Gastrocnemius medialis (tissue), 4 donors: ENCODE results near the gene PAPOLG. TPM values are rescaled to one million over a fixed set of nuclear protein-coding genes. Genes with fewer than 3 reads are reported as not detected.
"Not testable (repeated sequence)": the region's sequence is repeated elsewhere in the genome, so short reads cannot be mapped to it uniquely, and the experiment has no call there.

Experiments used
- ATAC-seq, 2 donors: fragments of 150-250 bp; one replicate each; pipeline ENCODE4 v1.9.1; 2016
- DNase-seq, 2 donors: peaks; one replicate each; pipeline ENCODE4 v3.0.0-alpha.2; 2019
- H3K27ac ChIP-seq, 4 donors: fragments of 200-600 bp; sonication (generic); 1 replicate in 1 of 4; 2 replicates in 3 of 4; pipeline ENCODE4 v1.5.1; 2016 to 2018; ENCODE audit warnings: mild to moderate bottlenecking in 2 of 4, moderate library complexity in 1 of 4
- H3K27me3 ChIP-seq, 3 donors: fragments of 200-600 bp; sonication (generic) in 2 of 3; 1 replicate in 1 of 3; 2 replicates in 2 of 3; pipeline versions ENCODE4 v1.5.1 to v1.6.0; 2016 to 2019; ENCODE audit warnings: mild to moderate bottlenecking in 1 of 3, moderate library complexity in 1 of 3
- H3K36me3 ChIP-seq, 2 donors: fragments of 200-600 bp; sonication (generic) in 1 of 2; one replicate each; pipeline ENCODE4 v1.5.1; 2017 to 2018
- H3K4me1 ChIP-seq, 2 donors: fragments of 200-600 bp; sonication (generic) in 1 of 2; one replicate each; pipeline ENCODE4 v1.5.1; 2016 to 2017; ENCODE audit warnings: mild to moderate bottlenecking in 2 of 2
- H3K4me3 ChIP-seq, 4 donors: fragments of 200-600 bp; sonication (generic) in 3 of 4; 1 replicate in 1 of 4; 2 replicates in 3 of 4; pipeline ENCODE4 v1.5.1; 2016 to 2019; ENCODE audit warnings: mild to moderate bottlenecking in 2 of 4
- H3K9me3 ChIP-seq, 3 donors: fragments of 200-600 bp; sonication (generic) in 2 of 3; 1 replicate in 1 of 3; 2 replicates in 2 of 3; pipeline ENCODE4 v1.5.1; 2016 to 2019
- CTCF ChIP-seq, 5 experiments: fragments of 450-650 bp in 3 of 5; fragments of 200-600 bp in 2 of 5; sonication (generic) in 2 of 5; IDR thresholded peaks in 4 of 5; conservative IDR thresholded peaks in 1 of 5; 1 replicate in 4 of 5; 2 replicates in 1 of 5; pipeline ENCODE4 v1.5.1; 2016 to 2019; ENCODE audit warnings: antibody characterized with exemption in 5 of 5, mild to moderate bottlenecking in 3 of 5, moderate library complexity in 3 of 5
- POLR2A ChIP-seq, 2 donors: fragments of 450-650 bp; IDR thresholded peaks; one replicate each; pipeline ENCODE4 v1.6.1; 2017; ENCODE audit warnings: antibody characterized with exemption in 2 of 2, mild to moderate bottlenecking in 2 of 2, moderate library complexity in 2 of 2
- in situ Hi-C, 4 donors: fragments of 200-750 bp; cut with MboI; loops; one replicate each; pipeline versions ENCODE4 v1.15.0 to v1.8.0; 2017; ENCODE audit warnings: low sequenced_read_pairs in 4 of 4
- intact Hi-C: fragments of 100-400 bp; cut with DNase I; formaldehyde crosslinking; loops from one replicate; pipeline ENCODE4 v1.15.1; 2023; ENCODE audit warnings: low total_unique reads
- total RNA-seq, 4 donors: library from RNA; depleted of rRNA; stranded (reverse); fragments of >200 nt; gene quantifications; one replicate each; pipeline versions ENCODE4 v1.1.0 to v1.2.3, GENCODE V29; 2016

The PAPOLG gene
- total RNA-seq, 4 donors from 2014 or later, result 8.4 to 13.6 (median 9.6) TPM

GRCh38 chr2:60808330-60808801 is 52.3 kb downstream of the PAPOLG start:
- TF ChIP-seq POLR2A (IDR thresholded peaks at IDR 0.05) (no peak), CTCF (IDR thresholded peaks at IDR 0.05 in 4 of 5, conservative IDR thresholded peaks at IDR 0.05 in 1 of 5) (no peak)
- intact Hi-C loops (no loop called here), in situ Hi-C loops (no loop called here)
- Histone ChIP-seq H3K4me1 (no peaks in the 10 kb centered on the region), H3K36me3 (no peaks in the 10 kb centered on the region), H3K4me3 (no peak overlapping the region), H3K27ac (no peak overlapping the region), H3K27me3 (no peaks in the 10 kb centered on the region), H3K9me3 (no peaks in the 10 kb centered on the region)
- ATAC-seq (no peak), DNase-seq (no peak)

GRCh38 chr2:60811491-60812375 is 55.7 kb downstream of the PAPOLG start:
- Histone ChIP-seq H3K27ac (no peak overlapping the region), H3K9me3 (no peaks in the 10 kb centered on the region), H3K36me3 (no peaks in the 10 kb centered on the region), H3K4me1 (no peaks in the 10 kb centered on the region), H3K4me3 (no peak overlapping the region), H3K27me3 (no peaks in the 10 kb centered on the region)
- TF ChIP-seq CTCF (IDR thresholded peaks at IDR 0.05 in 4 of 5, conservative IDR thresholded peaks at IDR 0.05 in 1 of 5) (no peak), POLR2A (IDR thresholded peaks at IDR 0.05) (no peak)
- ATAC-seq, result no peak
- DNase-seq, result no peak
- in situ Hi-C loops (no loop called here), intact Hi-C loops (no loop called here)

GRCh38 chr2:60817191-60817590 is 61.1 kb downstream of the PAPOLG start:
- H3K4me1 ChIP-seq, intact Hi-C loops, ATAC-seq, H3K9me3 ChIP-seq, H3K27ac ChIP-seq, H3K27me3 ChIP-seq, in situ Hi-C loops, DNase-seq, H3K36me3 ChIP-seq, H3K4me3 ChIP-seq: not testable (repeated sequence)

GRCh38 chr2:60818272-60818671 is 62.2 kb downstream of the PAPOLG start:
- H3K4me1 ChIP-seq, result no peaks in the 10 kb centered on the region
- no peaks in the 10 kb centered on the region for H3K36me3 ChIP-seq
- H3K27me3 ChIP-seq, result no peaks in the 10 kb centered on the region
- H3K27ac ChIP-seq, result no peak overlapping the region
- H3K9me3 ChIP-seq, result no peaks in the 10 kb centered on the region
- H3K4me3 ChIP-seq, result no peak overlapping the region
- DNase-seq, result no peak
- no peak for ATAC-seq
- intact Hi-C loops, result no loop called here
- in situ Hi-C loops, result no loop called here
- no peak for TF ChIP-seq CTCF (IDR thresholded peaks at IDR 0.05 in 4 of 5, conservative IDR thresholded peaks at IDR 0.05 in 1 of 5)
- TF ChIP-seq POLR2A (IDR thresholded peaks at IDR 0.05), result no peak

GRCh38 chr2:60819155-60819862 is 63.2 kb downstream of the PAPOLG start:
- Histone ChIP-seq H3K27me3 (no peaks in the 10 kb centered on the region), H3K27ac (no peak overlapping the region), H3K9me3 (no peaks in the 10 kb centered on the region), H3K4me1 (no peaks in the 10 kb centered on the region), H3K4me3 (no peak overlapping the region), H3K36me3 (no peaks in the 10 kb centered on the region)
- TF ChIP-seq CTCF (IDR thresholded peaks at IDR 0.05 in 4 of 5, conservative IDR thresholded peaks at IDR 0.05 in 1 of 5) (no peak), POLR2A (IDR thresholded peaks at IDR 0.05) (no peak)
- ATAC-seq, result no peak
- intact Hi-C loops, result no loop called here
- DNase-seq, result no peak
- in situ Hi-C loops, result no loop called here
